Thyroid gland (tissue), 4 donors: Measurements from ENCODE around the gene RPL12.

Source experiments
- POLR2A ChIP-seq, 2 donors: fragments of 450-650 bp; IDR thresholded peaks; one replicate each; pipeline ENCODE4 v1.6.1; 2017; ENCODE audit warnings: antibody characterized with exemption in 2 of 2, mild to moderate bottlenecking in 2 of 2, moderate library complexity in 1 of 2
- TF ChIP-seq, protein P1 (sequence below), 6 experiments: fragments of 200-600 bp in 3 of 6; fragments of 450-650 bp in 3 of 6; sonication (generic) in 3 of 6; IDR thresholded peaks; one replicate each; pipeline ENCODE4 v1.5.1; 2016 to 2019; ENCODE audit warnings: antibody characterized with exemption in 6 of 6, mild to moderate bottlenecking in 2 of 6, inconsistent platforms in 1 of 6, moderate library complexity in 1 of 6

DNA sequence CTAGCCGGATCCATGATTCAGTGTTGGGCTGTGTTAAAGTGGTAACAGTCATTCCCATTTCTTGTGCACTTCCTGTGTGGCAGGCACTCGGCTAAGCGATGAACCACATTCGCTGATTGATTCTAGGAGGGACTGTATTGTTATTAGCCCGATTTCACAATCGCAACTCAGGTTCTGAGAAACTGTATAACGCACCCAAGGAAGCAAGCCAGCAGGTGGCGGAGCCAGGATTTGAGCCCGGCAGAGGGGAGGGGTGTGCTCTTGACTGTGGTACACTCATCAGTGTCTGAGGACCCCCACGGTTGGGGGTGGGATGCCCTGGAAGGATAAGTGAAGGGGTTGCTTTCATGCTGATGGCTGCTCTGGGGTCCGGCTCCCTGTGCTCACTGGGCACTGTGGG, 34.8 kb upstream of the RPL12 start:
- TF ChIP-seq, protein P1, sequence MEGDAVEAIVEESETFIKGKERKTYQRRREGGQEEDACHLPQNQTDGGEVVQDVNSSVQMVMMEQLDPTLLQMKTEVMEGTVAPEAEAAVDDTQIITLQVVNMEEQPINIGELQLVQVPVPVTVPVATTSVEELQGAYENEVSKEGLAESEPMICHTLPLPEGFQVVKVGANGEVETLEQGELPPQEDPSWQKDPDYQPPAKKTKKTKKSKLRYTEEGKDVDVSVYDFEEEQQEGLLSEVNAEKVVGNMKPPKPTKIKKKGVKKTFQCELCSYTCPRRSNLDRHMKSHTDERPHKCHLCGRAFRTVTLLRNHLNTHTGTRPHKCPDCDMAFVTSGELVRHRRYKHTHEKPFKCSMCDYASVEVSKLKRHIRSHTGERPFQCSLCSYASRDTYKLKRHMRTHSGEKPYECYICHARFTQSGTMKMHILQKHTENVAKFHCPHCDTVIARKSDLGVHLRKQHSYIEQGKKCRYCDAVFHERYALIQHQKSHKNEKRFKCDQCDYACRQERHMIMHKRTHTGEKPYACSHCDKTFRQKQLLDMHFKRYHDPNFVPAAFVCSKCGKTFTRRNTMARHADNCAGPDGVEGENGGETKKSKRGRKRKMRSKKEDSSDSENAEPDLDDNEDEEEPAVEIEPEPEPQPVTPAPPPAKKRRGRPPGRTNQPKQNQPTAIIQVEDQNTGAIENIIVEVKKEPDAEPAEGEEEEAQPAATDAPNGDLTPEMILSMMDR (IDR thresholded peaks at IDR 0.05) = no peak
- TF ChIP-seq POLR2A (IDR thresholded peaks at IDR 0.05) = no peak
